K562 (cell line): ENCODE results near the gene ERI2. TPM values are rescaled to one million over a fixed set of nuclear protein-coding genes. Genes with fewer than 3 reads are reported as not detected.

ENCODE experiments used
- CBX8 ChIP-seq: fragments of 200-600 bp; sonication (generic); IDR thresholded peaks from 2 replicates; pipeline ENCODE4 v1.6.1; 2012; ENCODE audit warnings: borderline replicate concordance, mixed run types, low read depth, mild to moderate bottlenecking, moderate library complexity, mixed read lengths, low read length, control low read depth, inconsistent platforms; ENCODE audit not compliant: poor library complexity, severe bottlenecking; ENCODE audit errors: extremely low read depth
- CREB3L1 ChIP-seq: fragments of 450-650 bp; IDR thresholded peaks from 2 replicates; pipeline ENCODE4 v1.6.1; 2014; ENCODE audit warnings: low read depth, mild to moderate bottlenecking, moderate library complexity, borderline replicate concordance
- HMG20A ChIP-seq: fragments of 450-650 bp; formaldehyde crosslinking; conservative IDR thresholded peaks from 2 replicates; pipeline ENCODE4 v1.4.0; 2020; ENCODE audit warnings: mild to moderate bottlenecking, mixed read lengths
- HOMEZ ChIP-seq: fragments of 250-450 bp; sonication (Bioruptor Pico); IDR thresholded peaks from 2 replicates; pipeline ENCODE4 v1.4.0; 2020; ENCODE audit warnings: mild to moderate bottlenecking, moderate library complexity
- ID3 ChIP-seq, 2 experiments: fragments of 250-450 bp in 1 of 2; fragments of 450-650 bp in 1 of 2; sonication (Bioruptor Pico) in 1 of 2; IDR thresholded peaks; 2 replicates each; pipeline versions ENCODE4 v1.6.1 to v1.8.0; 2016 to 2021; ENCODE audit warnings: mild to moderate bottlenecking in 2 of 2, moderate library complexity in 2 of 2, missing compliant biosample characterization in 1 of 2, missing genetic modification characterization in 1 of 2
- KDM1A ChIP-seq, 2 experiments: fragments of 450-650 bp; IDR thresholded peaks; 2 replicates each; pipeline ENCODE4 v1.6.1; 2016; ENCODE audit warnings: mild to moderate bottlenecking in 2 of 2
- MED1 ChIP-seq: sonication (generic); formaldehyde crosslinking; IDR thresholded peaks from 2 replicates; pipeline ENCODE4 v1.8.1; 2023; ENCODE audit warnings: missing genetic modification reagents, borderline replicate concordance
- MTF1 ChIP-seq: fragments of 250-450 bp; sonication (Bioruptor Pico); IDR thresholded peaks from 2 replicates; pipeline ENCODE4 v1.9.0; 2021; ENCODE audit warnings: moderate library complexity, mild to moderate bottlenecking, inconsistent platforms, borderline replicate concordance
- NKRF ChIP-seq: fragments of 450-650 bp; IDR thresholded peaks from 2 replicates; pipeline ENCODE4 v1.6.1; 2016; ENCODE audit warnings: borderline replicate concordance
- PHB ChIP-seq: fragments of 250-450 bp; sonication (Bioruptor Pico); IDR thresholded peaks from 2 replicates; pipeline ENCODE4 v1.5.0; 2021
- RCOR1 ChIP-seq, 2 experiments: IDR thresholded peaks; 2 replicates each; pipeline ENCODE4 v1.6.1; 2012; ENCODE audit warnings: low read depth in 2 of 2, low read length in 2 of 2, borderline replicate concordance in 1 of 2, improper control_type of control experiment in 1 of 2
- SMARCA4 ChIP-seq: fragments of 450-650 bp; IDR thresholded peaks from 2 replicates; pipeline ENCODE4 v1.6.1; 2016
- TCF3 ChIP-seq: sonication (generic); formaldehyde crosslinking; IDR thresholded peaks from 2 replicates; pipeline ENCODE4 v1.4.0; 2020; ENCODE audit warnings: mild to moderate bottlenecking, missing genetic modification reagents
- TEAD4 ChIP-seq, 2 experiments: sonication (generic) in 1 of 2; formaldehyde crosslinking in 1 of 2; IDR thresholded peaks; 2 replicates each; pipeline versions ENCODE4 v1.6.1 to v1.8.0; 2012 to 2022; ENCODE audit warnings: borderline replicate concordance in 1 of 2, inconsistent platforms in 1 of 2, low read length in 1 of 2, mild to moderate bottlenecking in 1 of 2, missing genetic modification reagents in 1 of 2
- THAP12 ChIP-seq: fragments of 250-450 bp; sonication (Bioruptor Pico); IDR thresholded peaks from 2 replicates; pipeline ENCODE4 v1.9.0; 2021; ENCODE audit warnings: mild to moderate bottlenecking, inconsistent platforms
- ZNF165 ChIP-seq: fragments of 250-450 bp; sonication (Bioruptor Pico); IDR thresholded peaks from 2 replicates; pipeline ENCODE4 v1.4.0; 2020; ENCODE audit warnings: borderline replicate concordance
- ZNF217 ChIP-seq: sonication (generic); formaldehyde crosslinking; IDR thresholded peaks from 2 replicates; pipeline ENCODE4 v1.8.0; 2022; ENCODE audit warnings: mild to moderate bottlenecking, missing genetic modification reagents
- ZNF384 ChIP-seq: IDR thresholded peaks from 2 replicates; pipeline ENCODE4 v1.6.1; 2012; ENCODE audit warnings: low read depth, low read length, improper control_type of control experiment
- ZNF830 ChIP-seq: fragments of 250-450 bp; sonication (Bioruptor Pico); IDR thresholded peaks from 2 replicates; pipeline ENCODE4 v1.5.0; 2021; ENCODE audit warnings: mild to moderate bottlenecking
- polyA plus RNA-seq, 8 experiments: library from polyadenylated mRNA; depleted of rRNA in 4 of 8; stranded (reverse) in 5 of 8; unstranded in 3 of 8; fragments of >200 nt; fragmentation: Nextera tagmentation in 2 of 8; fragmentation: Illumina TruSeq in 1 of 8; extraction: Ambion mirVana in 2 of 8; extraction: Trizol in 1 of 8; gene quantifications; 2 replicates each; pipeline versions ENCODE4 v1.2.1 to v1.2.3, GENCODE V29; 2011 to 2014; ENCODE audit warnings: inconsistent platforms in 1 of 8, missing spikeins in 1 of 8
- total RNA-seq, 7 experiments: library from RNA; depleted of rRNA in 6 of 7; stranded (reverse); fragments of >200 nt in 6 of 7; fragmentation: Illumina TruSeq in 2 of 7; extraction: Trizol in 2 of 7; gene quantifications; 2 replicates each; pipeline versions ENCODE4 v1.2.1 to v1.2.3, GENCODE V29; 2011 to 2021; ENCODE audit warnings: low replicate concordance in 1 of 7

Gene ERI2
- total and polyA plus RNA-seq, 9 of the 15 experiments (the other 6 are each of a cell fraction or from before 2014, with no cell fraction given) = 23.3 to 57.0 (median 48.1) TPM

GRCh38 chr16:20803561-20804214 lies 2.6 kb downstream of the ERI2 start (continued):
- TF ChIP-seq TEAD4 (IDR thresholded peaks at IDR 0.05; ENCODE audit: low read length) (0 out of 2 replicates have a peak, but pooled peaks have one; percentile 14), TEAD4 (CRISPR knock-in tag; IDR thresholded peaks at IDR 0.05; ENCODE audit: borderline replicate concordance) (no peak), ZNF165 (CRISPR knock-in tag) (no peak), MTF1 (no peak), HOMEZ (no peak), PHB (CRISPR knock-in tag) (no peak), MED1 (CRISPR knock-in tag) (no peak), KDM1A (IDR thresholded peaks at IDR 0.05) (no peak), NKRF (no peak), CBX8 (no peak), ZNF384 (peak; percentile 59; the same call in 1 of the 2 replicates), ZNF217 (CRISPR knock-in tag) (no peak), ID3 (CRISPR knock-in tag; IDR thresholded peaks at IDR 0.05) (no peak), ID3 (tag; IDR thresholded peaks at IDR 0.05) (no peak), CREB3L1 (no peak), TCF3 (CRISPR knock-in tag) (peak; percentile 13; the same call in 1 of the 2 replicates), RCOR1 (IDR thresholded peaks at IDR 0.05; ENCODE audit: borderline replicate concordance in 1 of 2, low read depth in 2 of 2, low read length in 2 of 2) (no peak), SMARCA4 (peak; percentile 19; the same call in 1 of the 2 replicates), HMG20A (CRISPR knock-in tag) (no peak), THAP12 (no peak), ZNF830 (CRISPR knock-in tag) (no peak)
